Lower leg skin (tissue), 4 donors: Measurements from ENCODE around the gene CLCN6. TPM values are rescaled to one million over a fixed set of nuclear protein-coding genes. Genes with fewer than 3 reads are reported as not detected.

Experiments
- DNase-seq, 2 donors: peaks; one replicate each; pipeline ENCODE4 v3.0.0-alpha.2; 2019; ENCODE audit warnings: low spot score in 2 of 2
- H3K4me3 ChIP-seq: fragments of 200-600 bp; sonication (generic); 2 replicates; pipeline ENCODE4 v1.5.1; 2017; ENCODE audit warnings: mild to moderate bottlenecking, low read depth; ENCODE audit not compliant: poor library complexity, severe bottlenecking
- CTCF ChIP-seq, 3 donors: fragments of 450-650 bp; IDR thresholded peaks; one replicate each; pipeline ENCODE4 v1.5.1; 2016; ENCODE audit warnings: antibody characterized with exemption in 3 of 3, mild to moderate bottlenecking in 3 of 3, moderate library complexity in 2 of 3
- POLR2A ChIP-seq, 2 donors: fragments of 450-650 bp; IDR thresholded peaks; one replicate each; pipeline ENCODE4 v1.6.1; 2016 to 2017; ENCODE audit warnings: antibody characterized with exemption in 2 of 2, mild to moderate bottlenecking in 1 of 2, moderate library complexity in 1 of 2
- WGBS, 2 donors: methylation state at CpG; one replicate each; pipeline ENCODE4 v1.1.5; 2018; 5-methylcytosine and 5-hydroxymethylcytosine counted together
- intact Hi-C: fragments of 100-400 bp; cut with DNase I; formaldehyde crosslinking; loops from one replicate; pipeline ENCODE4 v1.15.0; 2023; ENCODE audit warnings: low total_unique reads
- total RNA-seq, 4 donors: library from RNA; depleted of rRNA; stranded (reverse); fragments of >200 nt; gene quantifications; one replicate each; pipeline ENCODE4 v1.1.0, GENCODE V29; 2016

The CLCN6 gene
- total RNA-seq, result 10 to 100 TPM in 2 of 4 donors, 1 to 10 TPM in 2; 7.0 to 12.4 (median 10.9) TPM

DNA sequence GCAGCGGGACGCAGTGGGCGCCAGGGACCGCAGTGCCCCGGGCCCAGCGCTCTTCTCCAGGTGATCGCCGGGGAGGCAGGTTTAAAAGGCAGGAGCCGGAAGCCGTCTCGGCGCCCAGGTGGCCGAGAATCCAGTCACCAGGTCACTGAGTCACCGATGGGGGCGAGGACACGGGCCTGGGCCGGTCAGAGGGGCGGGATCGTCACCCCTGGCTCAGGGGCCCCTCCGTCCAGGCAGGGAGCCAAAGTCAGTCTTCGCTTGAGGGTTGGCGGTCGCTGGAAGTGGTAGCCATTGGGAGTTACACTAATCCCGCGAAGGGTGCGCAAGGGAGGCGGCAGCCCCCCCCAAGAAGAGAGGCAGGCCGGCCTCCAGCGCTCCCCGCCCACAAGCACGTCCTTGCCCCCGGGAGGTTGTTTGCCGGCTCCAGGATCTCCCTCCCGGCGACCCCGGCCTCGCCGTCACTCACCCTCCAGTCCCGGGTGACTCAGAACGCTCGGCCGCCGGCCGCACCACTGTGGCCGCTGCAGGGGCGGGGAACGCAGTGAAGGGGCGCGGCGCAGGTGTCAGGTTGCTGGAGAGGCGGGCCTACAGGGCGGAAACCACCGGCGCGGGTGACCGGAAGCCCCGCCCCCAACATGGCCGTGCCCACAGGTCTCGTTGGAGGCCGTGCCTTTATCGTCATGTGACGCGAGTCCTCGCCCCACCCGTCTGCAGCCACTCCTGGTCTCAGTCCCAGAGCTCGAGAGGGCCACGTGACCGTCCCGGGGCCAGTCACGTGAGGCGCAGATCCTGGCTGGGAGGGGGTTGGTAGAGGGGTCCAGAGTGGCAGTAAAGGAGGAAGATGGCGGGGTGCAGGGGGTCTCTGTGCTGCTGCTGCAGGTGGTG, at the start of gene CLCN6, which contains the start of gene MTHFR:
Gene CLCN6 (plus strand): TSS at position 770 of the 885 bp plus-strand sequence. CDS start 72 bp downstream, at position 842.
Gene MTHFR (minus strand): TSS at position 543 of the 885 bp plus-strand sequence. CDS start 2,848 bp downstream, outside the sequence.
- peak within 1 kb of the TSS; percentile 74 for H3K4me3 ChIP-seq
- TF ChIP-seq POLR2A (IDR thresholded peaks at IDR 0.05) (peak in 1 of 2 donors; percentile 74), CTCF (IDR thresholded peaks at IDR 0.05) (no peak)
- WGBS, 2 donors, result 1% methylated on average over 33 of the region's 72 CpGs
- intact Hi-C loops, result no loop called here
- DNase-seq, result peak; percentile 99 to 100

DNA sequence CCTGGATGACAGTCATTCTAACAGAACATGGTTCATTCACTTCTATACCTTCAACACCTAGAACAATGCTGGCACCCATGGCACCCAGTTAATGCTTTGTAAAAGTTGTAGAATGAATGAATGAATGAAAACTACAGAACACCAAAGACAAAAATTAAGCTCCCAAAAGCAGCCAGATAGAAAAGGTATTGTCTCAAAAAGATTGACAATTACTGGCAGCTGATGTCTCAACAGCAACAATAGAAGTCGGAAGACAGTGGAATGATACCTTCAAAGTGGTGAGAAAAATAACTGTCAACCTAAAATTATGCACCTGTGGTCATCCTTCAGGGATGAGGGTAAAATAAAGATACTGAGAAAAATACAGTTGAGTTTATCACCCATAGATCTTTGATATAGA, 48.9 kb upstream of the CLCN6 start:
- no peak for DNase-seq
- intact Hi-C loops, result no loop called here
- H3K4me3 ChIP-seq, result no peak overlapping the region
- no peak for TF ChIP-seq POLR2A (IDR thresholded peaks at IDR 0.05)
- TF ChIP-seq CTCF (IDR thresholded peaks at IDR 0.05), result no peak
- WGBS, 2 donors, result 94 to 98% methylated on average over 1 of the region's 1 CpG

DNA sequence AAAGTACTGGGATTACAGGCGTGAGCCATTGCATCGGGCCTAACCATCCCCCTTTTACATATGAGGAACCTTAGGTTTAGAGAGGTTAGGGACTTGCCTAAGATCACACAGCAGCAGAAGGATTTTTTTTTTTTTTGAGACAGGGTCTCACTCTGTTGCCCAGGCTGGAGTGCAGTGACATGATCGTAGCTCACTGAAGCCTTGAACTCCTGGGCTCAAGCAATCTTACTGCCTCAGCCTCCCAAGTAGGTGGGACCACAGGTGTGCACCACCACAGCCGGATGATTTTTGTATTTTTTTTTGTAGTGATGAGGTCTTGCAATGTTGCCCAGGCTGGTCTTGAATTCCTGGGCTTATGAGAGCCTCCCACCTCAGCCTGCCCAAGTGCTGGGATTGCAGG, 46.2 kb upstream of the CLCN6 start:
- TF ChIP-seq POLR2A (IDR thresholded peaks at IDR 0.05) (no peak), CTCF (IDR thresholded peaks at IDR 0.05) (no peak)
- DNase-seq, result no peak
- WGBS, 2 donors, result 95 to 96% methylated on average over 4 of the region's 4 CpGs
- intact Hi-C loops, result no loop called here
- H3K4me3 ChIP-seq, result no peak overlapping the region

DNA sequence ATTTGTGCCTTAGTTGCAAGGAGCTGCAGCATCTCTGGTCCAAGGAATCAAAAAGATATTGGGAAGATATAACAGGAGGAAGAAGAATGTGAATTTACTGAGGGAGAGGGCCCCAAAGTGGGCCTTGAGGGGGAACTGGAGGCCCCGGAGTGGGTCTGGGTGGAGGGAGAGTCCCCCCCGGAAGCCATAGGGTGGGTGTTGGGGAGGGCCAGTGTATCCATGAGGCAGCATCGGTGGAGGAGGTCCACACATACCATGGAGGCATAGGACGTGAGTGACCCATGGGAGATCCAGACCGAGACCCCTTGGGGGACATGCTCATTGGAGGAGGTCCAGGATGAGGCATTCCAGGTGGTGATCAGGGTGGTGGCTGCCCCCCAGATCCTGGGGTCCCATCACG, 44.7 kb upstream of the CLCN6 start:
- WGBS, 2 donors, result 76 to 89% methylated on average over 6 of the region's 6 CpGs
- intact Hi-C loops, result no loop called here

GRCh38 chr1:11761988-11762406, 44.0 kb upstream of the CLCN6 start, which contains the start of gene C1orf167:
Gene C1orf167, plus strand, starts transcription at chr1:11762193. Its CDS starts 2,208 bp downstream, at chr1:11764401.
- intact Hi-C loops, result no loop called here
- 8 to 28% methylated on average over 7 to 18 of the region's 29 CpGs for WGBS, 2 donors
- TF ChIP-seq CTCF (IDR thresholded peaks at IDR 0.05), result no peak
- no peak for TF ChIP-seq POLR2A (IDR thresholded peaks at IDR 0.05)
- DNase-seq, result no peak
- no peak within 1 kb of the TSS for H3K4me3 ChIP-seq

More for the DNA sequence above, 44.7 kb upstream of the CLCN6 start:
- no peak for TF ChIP-seq CTCF (IDR thresholded peaks at IDR 0.05)
- TF ChIP-seq POLR2A (IDR thresholded peaks at IDR 0.05), result no peak
- no peak for DNase-seq
- H3K4me3 ChIP-seq, result no peak overlapping the region
